OCI-LY7 (cell line): ENCODE measurements around the gene BCAR1. TPM values are rescaled to one million over a fixed set of nuclear protein-coding genes. Genes with fewer than 3 reads are reported as not detected.
"Not testable (repeated sequence)": the region's sequence is repeated elsewhere in the genome, so short reads cannot be mapped to it uniquely, and the experiment has no call there.

ENCODE experiments used
- BruUV-seq: library from RNA; stranded (reverse); fragments of 400-500 nt; replicated peaks from 2 replicates; lab custom pipeline; 2021; lab: Mats Ljungman, UMichigan
- CTCF ChIA-PET: fragments of 300-600 bp; sonication (Branson Sonifier 250); formaldehyde crosslinking; loops from one replicate; lab custom pipeline; 2022; ENCODE audit warnings: antibody characterized with exemption; ENCODE audit not compliant: unreplicated experiment; lab: Charles Lee
- POLR2A ChIA-PET: fragments of 300-600 bp; sonication (Branson Sonifier 250); formaldehyde crosslinking; loops from one replicate; lab custom pipeline; 2022; ENCODE audit warnings: antibody characterized with exemption; lab: Charles Lee
- DNase-seq: peaks from one replicate; pipeline ENCODE4 v3.0.0-alpha.2; 2015; ENCODE audit warnings: low spot score
- H2AFZ ChIP-seq: fragments of 200-600 bp; sonication (generic), shearing (Covaris generic); 2 replicates; pipeline ENCODE4 v1.6.1; 2014; ENCODE audit warnings: mild to moderate bottlenecking, antibody characterized with exemption, low read length, moderate library complexity
- H3K27ac ChIP-seq: fragments of 200-600 bp; sonication (generic); 2 replicates; pipeline ENCODE4 v1.5.1; 2014; ENCODE audit warnings: mixed run types, low read depth, mild to moderate bottlenecking, moderate library complexity, low read length, inconsistent platforms; ENCODE audit not compliant: poor library complexity, severe bottlenecking
- H3K36me3 ChIP-seq: fragments of 200-600 bp; sonication (generic); 2 replicates; pipeline ENCODE4 v1.6.1; 2014; ENCODE audit warnings: mild to moderate bottlenecking, antibody characterized with exemption, low read length, moderate library complexity, mixed read lengths; ENCODE audit not compliant: insufficient read depth
- H3K4me1 ChIP-seq: fragments of 200-600 bp; sonication (generic); 2 replicates; pipeline ENCODE4 v1.5.1; 2014; ENCODE audit warnings: mild to moderate bottlenecking, low read length; ENCODE audit not compliant: insufficient read depth, poor library complexity, severe bottlenecking
- H3K4me2 ChIP-seq: fragments of 200-600 bp; sonication (generic); 2 replicates; pipeline ENCODE4 v1.6.1; 2014; ENCODE audit warnings: mild to moderate bottlenecking, low read length
- H3K4me3 ChIP-seq: fragments of 200-600 bp; sonication (generic); 2 replicates; pipeline ENCODE4 v1.5.1; 2014; ENCODE audit warnings: mild to moderate bottlenecking, low read depth, low read length; ENCODE audit not compliant: poor library complexity, severe bottlenecking
- H3K79me2 ChIP-seq: fragments of 200-600 bp; sonication (generic); 2 replicates; pipeline ENCODE4 v1.6.1; 2016; ENCODE audit warnings: low read depth, mild to moderate bottlenecking, low read length, moderate library complexity, mixed read lengths; ENCODE audit not compliant: insufficient read depth
- H3K9me2 ChIP-seq: fragments of 200-600 bp; sonication (generic); 2 replicates; pipeline ENCODE4 v1.6.1; 2016; ENCODE audit warnings: mild to moderate bottlenecking, low read length, mixed read lengths; ENCODE audit not compliant: insufficient read depth
- H3K9me3 ChIP-seq: fragments of 200-600 bp; sonication (generic); 2 replicates; pipeline ENCODE4 v1.6.1; 2014; ENCODE audit warnings: mild to moderate bottlenecking, mixed run types, low read length, mixed read lengths
- H4K20me1 ChIP-seq: fragments of 200-600 bp; sonication (generic); 2 replicates; pipeline ENCODE4 v1.6.1; 2014; ENCODE audit warnings: mild to moderate bottlenecking, antibody characterized with exemption, low read length, moderate library complexity, mixed read lengths; ENCODE audit not compliant: insufficient read depth
- CTCF ChIP-seq: fragments of 200-600 bp; sonication (generic); conservative IDR thresholded peaks from 2 replicates; pipeline ENCODE4 v1.5.1; 2014; ENCODE audit warnings: mild to moderate bottlenecking, antibody characterized with exemption, low read length, moderate library complexity, mixed read lengths
- EZH2phosphoT487 ChIP-seq: fragments of 200-600 bp; sonication (generic); IDR thresholded peaks from 2 replicates; pipeline ENCODE4 v1.6.1; 2018; ENCODE audit warnings: low read depth, borderline replicate concordance, mild to moderate bottlenecking, mixed run types, antibody characterized with exemption, low read length, moderate library complexity, mixed read lengths
- intact Hi-C: fragments of 100-400 bp; cut with micrococcal nuclease; formaldehyde crosslinking; loops from one replicate; pipeline ENCODE4 v1.10.0; 2022; ENCODE audit not compliant: unreplicated experiment
- total RNA-seq, 2 experiments: library from RNA; depleted of rRNA in 1 of 2; stranded (reverse); fragments of >200 nt in 1 of 2; shearing (Covaris generic) in 1 of 2; gene quantifications; 2 replicates each; pipeline ENCODE4 v1.2.3, GENCODE V29; 2014 to 2022

The BCAR1 gene
- total RNA-seq, 2 experiments from 2014 or later = 10.0 to 15.1 TPM

- CTCF ChIA-PET = no interaction called here
- Histone ChIP-seq H3K9me3 (no peaks in the 10 kb centered on the region), H3K4me2 (no peak overlapping the region), H3K9me2 (no peaks in the 10 kb centered on the region), H3K27ac (no peak overlapping the region), H3K79me2 (no peaks in the 10 kb centered on the region), H3K4me3 (no peak overlapping the region), H4K20me1 (no peaks in the 10 kb centered on the region), H2AFZ (no peak overlapping the region), H3K36me3 (no peaks in the 10 kb centered on the region), H3K4me1 (no peaks in the 10 kb centered on the region)
- POLR2A ChIA-PET = no interaction called here
- DNase-seq = no peak
- intact Hi-C loops = no loop called here
- no peak for TF ChIP-seq EZH2phosphoT487
- no peak for TF ChIP-seq CTCF
- no TSS peak for BruUV-seq
These were observed 35.3 kb downstream of the BCAR1 start for GRCh38 chr16:75216127-75216526.

GRCh38 chr16:75211286-75211685, 40.1 kb downstream of the BCAR1 start:
- H3K27ac ChIP-seq, H3K4me2 ChIP-seq, H4K20me1 ChIP-seq, H3K4me1 ChIP-seq, BruUV-seq, H3K79me2 ChIP-seq, CTCF ChIA-PET, DNase-seq, H3K4me3 ChIP-seq, POLR2A ChIA-PET, H3K9me2 ChIP-seq, H3K9me3 ChIP-seq, H2AFZ ChIP-seq, H3K36me3 ChIP-seq, intact Hi-C loops: not testable (repeated sequence)

DNA sequence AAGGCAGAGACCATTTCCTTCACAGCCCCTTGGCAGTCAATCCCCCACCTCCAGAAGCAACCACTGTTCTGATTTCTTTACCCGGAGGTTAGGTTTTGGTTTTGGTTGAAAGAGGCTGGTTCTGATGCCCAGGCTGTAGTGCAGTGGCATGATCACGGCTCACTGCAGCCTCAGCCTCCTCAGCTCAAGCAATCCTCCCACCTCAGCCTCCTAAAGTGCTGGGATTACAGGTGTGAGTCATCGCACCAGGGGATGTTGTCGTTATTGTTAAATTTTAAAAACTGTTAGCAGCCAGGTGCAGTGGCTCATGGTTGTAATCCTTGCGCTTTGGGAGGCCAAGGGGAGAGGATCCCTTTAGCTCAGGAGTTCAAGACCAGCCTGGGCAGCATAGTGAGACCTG, 41.5 kb downstream of the BCAR1 start:
- no TSS peak for BruUV-seq
- ChIA-PET POLR2A (interaction anchor here (0.6 to 0.7 kb wide), 3 partner anchors 45 to 1710 kb away, joined by 3 to 4 read pairs (median 3); no protein-coding TSS in a partner anchor), CTCF (interaction anchor here (0.5 to 0.6 kb wide), 2 partner anchors 26 to 209 kb away, joined by 3 to 7 read pairs; no protein-coding TSS in a partner anchor)
- Histone ChIP-seq H3K27ac (no peak overlapping the region), H3K9me3 (no peaks in the 10 kb centered on the region), H2AFZ (no peak overlapping the region), H3K4me3 (no peak overlapping the region), H3K36me3 (no peaks in the 10 kb centered on the region), H3K4me2 (no peak overlapping the region), H4K20me1 (no peaks in the 10 kb centered on the region), H3K4me1 (no peaks in the 10 kb centered on the region), H3K79me2 (no peaks in the 10 kb centered on the region), H3K9me2 (no peaks in the 10 kb centered on the region)
- TF ChIP-seq CTCF = no peak
- no peak for TF ChIP-seq EZH2phosphoT487
- no peak for DNase-seq
- intact Hi-C loops = no loop called here

DNA sequence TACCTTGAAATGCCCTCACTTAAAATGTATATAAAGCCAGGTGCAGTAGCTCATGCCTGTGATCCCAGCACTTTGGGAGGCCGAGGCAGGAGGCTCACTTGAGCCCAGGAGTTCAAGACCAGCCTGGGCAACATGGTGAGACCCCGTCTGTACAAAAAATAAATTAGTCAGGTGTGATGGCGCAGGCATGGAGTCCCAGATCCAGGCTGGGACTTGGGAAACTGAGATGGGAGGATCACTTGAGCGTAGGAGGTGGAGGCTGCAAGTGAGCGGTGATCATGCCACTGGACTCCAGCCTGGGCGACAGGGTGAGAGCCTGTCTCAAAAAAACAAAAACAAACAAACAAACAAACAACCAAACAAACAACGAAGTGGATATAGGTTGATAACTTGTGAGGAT, 41.9 kb downstream of the BCAR1 start:
- POLR2A ChIA-PET = interaction anchor here (0.6 kb wide), 1 partner anchor 1710 kb away, joined by 3 read pairs; no protein-coding TSS in a partner anchor
- H3K27ac ChIP-seq, H3K4me1 ChIP-seq, H3K9me2 ChIP-seq, H3K36me3 ChIP-seq, DNase-seq, intact Hi-C loops, H4K20me1 ChIP-seq, H3K9me3 ChIP-seq, BruUV-seq, H2AFZ ChIP-seq, H3K4me3 ChIP-seq, H3K79me2 ChIP-seq, H3K4me2 ChIP-seq: not testable (repeated sequence)
- CTCF ChIA-PET = interaction anchor here (0.5 to 0.6 kb wide), 2 partner anchors 26 to 209 kb away, joined by 3 to 7 read pairs; no protein-coding TSS in a partner anchor
